ENCODE measurements around the gene CCDC33. TPM values are rescaled to one million over a fixed set of nuclear protein-coding genes. Genes with fewer than 3 reads are reported as not detected.

CCDC33 gene
- total RNA-seq, 1 experiment from 2014 or later: 0.77 TPM

GRCh38 chr15:74375303-74375693, 139.2 kb downstream of the CCDC33 start:
- peaks cover 14% of the 10 kb centered on the region for H3K4me1 ChIP-seq (ENCODE audit: insufficient read depth, low read length)
- H3K9me2 ChIP-seq (replicated peaks; ENCODE audit: low read length): no peaks in the 10 kb centered on the region
- no peaks in the 10 kb centered on the region for H3K79me2 ChIP-seq (ENCODE audit: low read length)
- ATAC-seq (peak; percentile 32), DNase-seq (peak; percentile 93)
- CTCF ChIA-PET: no interaction called here
- H4K20me1 ChIP-seq (ENCODE audit: low read length): no peaks in the 10 kb centered on the region
- H3K4me2 ChIP-seq (ENCODE audit: low read length): peak overlapping the region; percentile 100
- H3F3A ChIP-seq (ENCODE audit: low read length, unreplicated experiment): no peaks in the 10 kb centered on the region
- intact Hi-C loops (cut with micrococcal nuclease): loop anchor here (1.0 kb wide), 1 partner anchor 86 kb away; the partner anchor contains the start of gene UBL7
- TF ChIP-seq EZH2 (IDR thresholded peaks at IDR 0.05; ENCODE audit: low read length, unreplicated experiment) (no peak), CTCF (conservative IDR thresholded peaks at IDR 0.05; ENCODE audit: low read depth, low read length) (peak; percentile 82), EZH2phosphoT487 (IDR thresholded peaks at IDR 0.05; ENCODE audit: borderline replicate concordance, low read length) (no peak)
- H3K9me3 ChIP-seq (ENCODE audit: low read length): no peaks in the 10 kb centered on the region
- H3K9ac ChIP-seq (ENCODE audit: low read length): no peak overlapping the region
- POLR2A ChIA-PET (ENCODE audit: unreplicated experiment): no interaction called here
- H3K4me3 ChIP-seq (ENCODE audit: low read length): no peak overlapping the region; the same call in 1 of the 2 replicates
- peak overlapping the region; percentile 97; the same call in 1 of the 2 replicates for H2AFZ ChIP-seq (ENCODE audit: low read length)
- H3K27ac ChIP-seq (ENCODE audit: low read length): no peak overlapping the region
- H3K27me3 ChIP-seq (ENCODE audit: low read length): peaks cover 10% of the 10 kb centered on the region
- no peaks in the 10 kb centered on the region for H3K36me3 ChIP-seq (ENCODE audit: low read depth, low read length)
- no TSS peak for BruUV-seq (replicated peaks)

GRCh38 chr15:74376226-74376625, 140.1 kb downstream of the CCDC33 start:
- Histone ChIP-seq H3K4me2 (ENCODE audit: low read length) (no peak overlapping the region), H3K27ac (ENCODE audit: low read length) (no peak overlapping the region), H3K79me2 (ENCODE audit: low read length) (no peaks in the 10 kb centered on the region), H3K27me3 (ENCODE audit: low read length) (peaks cover 5% of the 10 kb centered on the region), H3K36me3 (ENCODE audit: low read depth, low read length) (no peaks in the 10 kb centered on the region), H3K9me2 (replicated peaks; ENCODE audit: low read length) (no peaks in the 10 kb centered on the region), H3K9ac (ENCODE audit: low read length) (no peak overlapping the region), H4K20me1 (ENCODE audit: low read length) (no peaks in the 10 kb centered on the region), H3K4me3 (ENCODE audit: low read length) (no peak overlapping the region), H3K4me1 (ENCODE audit: insufficient read depth, low read length) (peaks cover 14% of the 10 kb centered on the region), H2AFZ (ENCODE audit: low read length) (no peak overlapping the region), H3K9me3 (ENCODE audit: low read length) (no peaks in the 10 kb centered on the region), H3F3A (ENCODE audit: low read length, unreplicated experiment) (no peaks in the 10 kb centered on the region)
- TF ChIP-seq EZH2phosphoT487 (IDR thresholded peaks at IDR 0.05; ENCODE audit: borderline replicate concordance, low read length) (no peak), EZH2 (IDR thresholded peaks at IDR 0.05; ENCODE audit: low read length, unreplicated experiment) (no peak), CTCF (conservative IDR thresholded peaks at IDR 0.05; ENCODE audit: low read depth, low read length) (no peak)
- BruUV-seq (replicated peaks): no TSS peak
- no peak for DNase-seq
- CTCF ChIA-PET: no interaction called here
- ATAC-seq: no peak
- POLR2A ChIA-PET (ENCODE audit: unreplicated experiment): no interaction called here
- intact Hi-C loops (cut with micrococcal nuclease): no loop called here

- no peaks in the 10 kb centered on the region for H3K79me2 ChIP-seq (ENCODE audit: low read length)
- no peaks in the 10 kb centered on the region for H3K9me2 ChIP-seq (replicated peaks; ENCODE audit: low read length)
- H3K27me3 ChIP-seq (ENCODE audit: low read length): peaks cover 2% of the 10 kb centered on the region
- no peak overlapping the region for H3K4me2 ChIP-seq (ENCODE audit: low read length)
- BruUV-seq (replicated peaks): no TSS peak
- no peak for ATAC-seq
- H3F3A ChIP-seq (ENCODE audit: low read length, unreplicated experiment): no peaks in the 10 kb centered on the region
- no peak overlapping the region for H3K27ac ChIP-seq (ENCODE audit: low read length)
- CTCF ChIA-PET: no interaction called here
- no peaks in the 10 kb centered on the region for H4K20me1 ChIP-seq (ENCODE audit: low read length)
- no peaks in the 10 kb centered on the region for H3K36me3 ChIP-seq (ENCODE audit: low read depth, low read length)
- TF ChIP-seq CTCF (conservative IDR thresholded peaks at IDR 0.05; ENCODE audit: low read depth, low read length): no peak
- no peak for TF ChIP-seq EZH2phosphoT487 (IDR thresholded peaks at IDR 0.05; ENCODE audit: borderline replicate concordance, low read length)
- TF ChIP-seq EZH2 (IDR thresholded peaks at IDR 0.05; ENCODE audit: low read length, unreplicated experiment): no peak
- no peak overlapping the region for H3K9ac ChIP-seq (ENCODE audit: low read length)
- H3K9me3 ChIP-seq (ENCODE audit: low read length): no peaks in the 10 kb centered on the region
- peaks cover 21% of the 10 kb centered on the region for H3K4me1 ChIP-seq (ENCODE audit: insufficient read depth, low read length)
- no peak overlapping the region for H3K4me3 ChIP-seq (ENCODE audit: low read length)
- no peak overlapping the region for H2AFZ ChIP-seq (ENCODE audit: low read length)
- POLR2A ChIA-PET (ENCODE audit: unreplicated experiment): no interaction called here
- intact Hi-C loops (cut with micrococcal nuclease): no loop called here
- DNase-seq: no peak
Measured at GRCh38 chr15:74376825-74377581, 140.9 kb downstream of the CCDC33 start.

Measured in PC-3 (cell line).